NT2/D1 (cell line): ENCODE data around the gene ZNF710.

Experiments used
- SUZ12 ChIP-seq: IDR thresholded peaks from 2 replicates; pipeline ENCODE4 v1.6.1; 2011; ENCODE audit not compliant: insufficient read length, insufficient read depth; ENCODE audit errors: extremely low read depth
- YY1 ChIP-seq: IDR thresholded peaks from 2 replicates; pipeline ENCODE4 v1.6.1; 2011; ENCODE audit not compliant: insufficient read length, insufficient read depth
- ZNF274 ChIP-seq: IDR thresholded peaks from 2 replicates; pipeline ENCODE4 v1.6.1; 2011; ENCODE audit warnings: mild to moderate bottlenecking, low read depth, low read length

DNA sequence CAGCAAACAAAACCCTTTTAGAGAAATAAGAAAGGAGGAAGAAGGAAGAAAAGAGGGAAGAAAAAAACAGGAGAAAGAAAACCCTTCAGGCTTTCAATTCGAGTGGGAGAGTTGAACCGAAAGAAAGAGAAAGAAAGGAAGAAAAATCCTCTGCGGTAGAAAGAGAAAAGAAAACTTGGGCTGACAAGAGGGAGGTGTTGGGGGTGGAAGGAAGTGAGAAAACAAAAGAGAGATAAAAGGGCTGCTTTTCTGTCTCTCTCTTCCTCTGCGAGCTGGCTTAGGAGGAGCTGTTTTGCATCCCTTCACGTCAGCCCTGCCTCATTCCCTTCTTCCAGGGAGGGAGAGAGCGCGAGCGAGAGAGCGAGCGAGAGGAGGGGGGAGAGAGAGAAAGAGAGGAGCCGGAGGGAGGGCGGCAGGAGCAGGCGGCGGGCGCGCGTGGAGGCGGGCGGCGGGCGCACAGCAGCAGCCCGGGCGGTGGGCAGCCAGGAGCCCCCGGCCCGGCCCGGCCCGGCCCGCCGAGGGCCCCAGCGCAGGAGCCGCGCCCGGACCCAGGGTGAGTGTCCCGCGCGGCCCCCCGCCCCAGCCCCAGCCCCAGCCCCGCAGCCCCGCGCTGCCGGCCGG lies at the start of gene ZNF710:
- TF ChIP-seq SUZ12: no peak
- TF ChIP-seq YY1: no peak
- no peak for TF ChIP-seq ZNF274
